Measurements from ENCODE around the gene SPECC1. TPM values are rescaled to one million over a fixed set of nuclear protein-coding genes. Genes with fewer than 3 reads are reported as not detected.

The SPECC1 gene
- total RNA-seq, 1 experiment from 2014 or later, result 43.5 TPM

GRCh38 chr17:20128036-20128667, 119.0 kb downstream of the SPECC1 start:
- no peak overlapping the region for H2AFZ ChIP-seq (ENCODE audit: low read depth, low read length, poor library complexity, severe bottlenecking)
- TF ChIP-seq YY1 (IDR thresholded peaks at IDR 0.05; ENCODE audit: extremely low read depth, insufficient replicate concordance, low read depth, low read length), result no peak
- no peak for TF ChIP-seq POLR2A (IDR thresholded peaks at IDR 0.05; ENCODE audit: borderline replicate concordance, extremely low read depth, insufficient read depth, insufficient read length)
- no peak for TF ChIP-seq POLR2AphosphoS5 (IDR thresholded peaks at IDR 0.05; ENCODE audit: low read depth, low read length)
- no peak for TF ChIP-seq EGR1 (IDR thresholded peaks at IDR 0.05; ENCODE audit: low read depth)
- no peak for TF ChIP-seq SP1 (IDR thresholded peaks at IDR 0.05; ENCODE audit: low read depth)
- no peak for TF ChIP-seq SIN3A (IDR thresholded peaks at IDR 0.05; ENCODE audit: low read depth)
- TF ChIP-seq SRF (IDR thresholded peaks at IDR 0.05; ENCODE audit: low read depth), result no peak
- H3K9me2 ChIP-seq (ENCODE audit: insufficient read depth), result no peaks in the 10 kb centered on the region
- no peaks in the 10 kb centered on the region for H3K9me3 ChIP-seq (ENCODE audit: control insufficient read depth in 1 of 2, insufficient read depth in 1 of 2, low read depth in 1 of 2, low read length in 2 of 2)
- no peaks in the 10 kb centered on the region for H4K20me1 ChIP-seq (ENCODE audit: insufficient read depth)
- H3K4me1 ChIP-seq (ENCODE audit: control insufficient read depth in 1 of 2, insufficient read depth in 2 of 2, low read length in 2 of 2), result no peaks in the 10 kb centered on the region
- no peaks in the 10 kb centered on the region for H3K36me3 ChIP-seq (ENCODE audit: control insufficient read depth in 1 of 2, insufficient read depth in 2 of 2, low read length in 2 of 2)
- intact Hi-C loops (cut with micrococcal nuclease), result no loop called here
- BruUV-seq (replicated peaks), result no TSS peak
- DNase-seq (ENCODE audit: low read depth, low spot score) (no peak), ATAC-seq (no peak)
- no peak overlapping the region for H3K27ac ChIP-seq (ENCODE audit: low read depth, low read length)
- RAD21 ChIA-PET (ENCODE audit: low non-redundant PET in 1 of 2, low total read pairs in 2 of 2, uncharacterized antibody in 2 of 2, unreplicated experiment in 2 of 2), result no interaction called here
- no peak overlapping the region for H3K4me2 ChIP-seq (ENCODE audit: low read length)
- no peak overlapping the region for H3K9ac ChIP-seq (ENCODE audit: low read length)
- no peaks in the 10 kb centered on the region for H3K79me2 ChIP-seq (ENCODE audit: insufficient read depth, low read length)
- POLR2A ChIA-PET, result no interaction called here
- CTCF ChIA-PET, result interaction anchor here (1.5 to 1.7 kb wide), 2 partner anchors 98 to 135 kb away, joined by 3 to 4 read pairs; no protein-coding TSS in a partner anchor
- no peak overlapping the region for H3K4me3 ChIP-seq (replicated peaks in 1 of 2; ENCODE audit: low read depth in 1 of 2, low read length in 2 of 2)
- H3K27me3 ChIP-seq (ENCODE audit: insufficient read depth, low read length), result no peaks in the 10 kb centered on the region

GRCh38 chr17:20133517-20133916, 124.4 kb downstream of the SPECC1 start:
- intact Hi-C loops (cut with micrococcal nuclease), result no loop called here
- no TSS peak for BruUV-seq (replicated peaks)
- Histone ChIP-seq H3K79me2 (ENCODE audit: insufficient read depth, low read length) (no peaks in the 10 kb centered on the region), H3K27me3 (ENCODE audit: insufficient read depth, low read length) (no peaks in the 10 kb centered on the region), H3K36me3 (ENCODE audit: control insufficient read depth in 1 of 2, insufficient read depth in 2 of 2, low read length in 2 of 2) (no peaks in the 10 kb centered on the region), H3K9ac (ENCODE audit: low read length) (no peak overlapping the region), H3K4me2 (ENCODE audit: low read length) (no peak overlapping the region), H3K27ac (ENCODE audit: low read depth, low read length) (no peak overlapping the region), H3K4me1 (ENCODE audit: control insufficient read depth in 1 of 2, insufficient read depth in 2 of 2, low read length in 2 of 2) (no peaks in the 10 kb centered on the region), H3K9me3 (ENCODE audit: control insufficient read depth in 1 of 2, insufficient read depth in 1 of 2, low read depth in 1 of 2, low read length in 2 of 2) (no peaks in the 10 kb centered on the region), H4K20me1 (ENCODE audit: insufficient read depth) (no peaks in the 10 kb centered on the region), H3K9me2 (ENCODE audit: insufficient read depth) (no peaks in the 10 kb centered on the region), H2AFZ (ENCODE audit: low read depth, low read length, poor library complexity, severe bottlenecking) (no peak overlapping the region), H3K4me3 (replicated peaks in 1 of 2; ENCODE audit: low read depth in 1 of 2, low read length in 2 of 2) (no peak overlapping the region)
- POLR2A ChIA-PET, result no interaction called here
- RAD21 ChIA-PET (ENCODE audit: low non-redundant PET in 1 of 2, low total read pairs in 2 of 2, uncharacterized antibody in 2 of 2, unreplicated experiment in 2 of 2), result no interaction called here
- no peak for DNase-seq (ENCODE audit: low read depth, low spot score)
- ATAC-seq, result no peak
- no peak for TF ChIP-seq FOSL1 (IDR thresholded peaks at IDR 0.05; ENCODE audit: low read depth)
- no peak for TF ChIP-seq ELF1 (IDR thresholded peaks at IDR 0.05; ENCODE audit: borderline replicate concordance, low read depth)
- no peak for TF ChIP-seq JUND (IDR thresholded peaks at IDR 0.05)
- TF ChIP-seq SRF (IDR thresholded peaks at IDR 0.05; ENCODE audit: low read depth), result no peak
- TF ChIP-seq ZFX (IDR thresholded peaks at IDR 0.05), result no peak
- TF ChIP-seq YY1 (IDR thresholded peaks at IDR 0.05; ENCODE audit: extremely low read depth, insufficient replicate concordance, low read depth, low read length), result no peak
- no peak for TF ChIP-seq POLR2A (IDR thresholded peaks at IDR 0.05; ENCODE audit: borderline replicate concordance, extremely low read depth, insufficient read depth, insufficient read length)
- TF ChIP-seq EZH2 (IDR thresholded peaks at IDR 0.05), result no peak
- no peak for TF ChIP-seq CBX3 (IDR thresholded peaks at IDR 0.05; ENCODE audit: low read depth)
- CTCF ChIA-PET, result no interaction called here

All from HCT116 (cell line).